Upper lobe of left lung (tissue), 4 donors: Measurements from ENCODE around the gene TTLL4.

ENCODE experiments used
- EP300 ChIP-seq, 4 donors: sonication (generic); formaldehyde crosslinking; IDR thresholded peaks; one replicate each; pipeline ENCODE4 v1.5.1; 2017; ENCODE audit warnings: antibody characterized with exemption in 4 of 4, control low read depth in 2 of 4
- POLR2A ChIP-seq, 4 donors: fragments of 450-650 bp; IDR thresholded peaks; one replicate each; pipeline ENCODE4 v1.5.1; 2016 to 2017; ENCODE audit warnings: antibody characterized with exemption in 4 of 4, mild to moderate bottlenecking in 2 of 4
- POLR2AphosphoS5 ChIP-seq, 2 donors: sonication (generic); formaldehyde crosslinking; IDR thresholded peaks; one replicate each; pipeline ENCODE4 v1.5.1; 2017; ENCODE audit warnings: antibody characterized with exemption in 2 of 2
- TF ChIP-seq, protein P1 (sequence below), 6 experiments: fragments of 450-650 bp in 4 of 6; fragments of 200-600 bp in 2 of 6; sonication (generic) in 2 of 6; IDR thresholded peaks; one replicate each; pipeline ENCODE4 v1.5.1; 2016 to 2019; ENCODE audit warnings: antibody characterized with exemption in 6 of 6

- TF ChIP-seq, protein P1, sequence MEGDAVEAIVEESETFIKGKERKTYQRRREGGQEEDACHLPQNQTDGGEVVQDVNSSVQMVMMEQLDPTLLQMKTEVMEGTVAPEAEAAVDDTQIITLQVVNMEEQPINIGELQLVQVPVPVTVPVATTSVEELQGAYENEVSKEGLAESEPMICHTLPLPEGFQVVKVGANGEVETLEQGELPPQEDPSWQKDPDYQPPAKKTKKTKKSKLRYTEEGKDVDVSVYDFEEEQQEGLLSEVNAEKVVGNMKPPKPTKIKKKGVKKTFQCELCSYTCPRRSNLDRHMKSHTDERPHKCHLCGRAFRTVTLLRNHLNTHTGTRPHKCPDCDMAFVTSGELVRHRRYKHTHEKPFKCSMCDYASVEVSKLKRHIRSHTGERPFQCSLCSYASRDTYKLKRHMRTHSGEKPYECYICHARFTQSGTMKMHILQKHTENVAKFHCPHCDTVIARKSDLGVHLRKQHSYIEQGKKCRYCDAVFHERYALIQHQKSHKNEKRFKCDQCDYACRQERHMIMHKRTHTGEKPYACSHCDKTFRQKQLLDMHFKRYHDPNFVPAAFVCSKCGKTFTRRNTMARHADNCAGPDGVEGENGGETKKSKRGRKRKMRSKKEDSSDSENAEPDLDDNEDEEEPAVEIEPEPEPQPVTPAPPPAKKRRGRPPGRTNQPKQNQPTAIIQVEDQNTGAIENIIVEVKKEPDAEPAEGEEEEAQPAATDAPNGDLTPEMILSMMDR (IDR thresholded peaks at IDR 0.05), result no peak
- TF ChIP-seq POLR2A (IDR thresholded peaks at IDR 0.05) (no peak), POLR2AphosphoS5 (IDR thresholded peaks at IDR 0.05) (no peak), EP300 (IDR thresholded peaks at IDR 0.05) (no peak)
Observed at GRCh38 chr2:218788529-218789255, 78.1 kb downstream of the TTLL4 start.
